HG03280 (cell line): ENCODE data around the gene LURAP1L.

Experiments used
- ATAC-seq: cut with Tn5 transposase; IDR thresholded peaks from one replicate; pipeline ENCODE4 v1.9.1; 2021; ENCODE audit warnings: mild to moderate bottlenecking, moderate library complexity; ENCODE audit not compliant: unreplicated experiment

Gene LURAP1L

DNA sequence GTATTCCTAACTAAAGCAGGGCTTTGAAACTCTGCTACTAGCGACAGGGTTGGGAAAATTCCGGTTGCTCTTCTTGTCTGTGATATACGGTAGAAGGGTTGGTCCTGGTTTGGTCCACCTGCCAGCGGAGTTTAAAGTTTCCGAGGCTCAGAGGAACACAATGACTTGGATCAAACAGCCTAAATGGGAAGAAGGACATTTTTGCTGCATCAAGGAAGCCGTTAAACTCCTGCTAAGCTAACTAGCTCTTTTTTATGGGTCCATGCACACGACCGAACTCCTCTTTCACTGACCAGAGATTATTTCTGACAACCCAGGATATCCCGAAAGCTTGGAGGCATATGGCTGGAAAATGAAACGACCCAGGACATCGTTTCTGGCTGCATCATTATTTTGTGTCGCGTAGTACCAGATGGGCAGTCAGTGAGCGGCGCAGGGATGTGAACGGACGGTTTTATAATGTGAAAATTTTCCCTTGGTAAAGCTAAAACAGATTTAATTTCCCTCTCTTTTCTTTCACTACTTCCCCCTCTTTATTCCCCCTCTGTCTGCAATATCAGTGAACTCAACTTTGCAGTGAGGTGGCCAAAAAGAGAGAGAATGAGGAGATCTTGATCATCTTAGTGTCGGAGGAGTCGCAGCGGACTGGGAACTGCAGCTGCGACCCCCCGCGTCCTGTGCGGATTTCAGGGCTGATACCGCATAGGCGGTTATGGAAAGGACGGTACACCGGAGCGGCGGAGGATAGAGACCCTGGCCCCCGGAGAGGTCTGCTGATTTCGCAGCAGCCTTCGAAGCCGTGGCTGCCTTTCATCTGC is at the start of gene LURAP1L:
TSS of gene LURAP1L (plus strand) at position 160 of the 818 bp plus-strand sequence. CDS start 696 bp downstream, outside the sequence.
- ATAC-seq, result no peak

- ATAC-seq, result no peak
Measured at GRCh38 chr9:12726795-12727194, 48.0 kb upstream of the LURAP1L start.

DNA sequence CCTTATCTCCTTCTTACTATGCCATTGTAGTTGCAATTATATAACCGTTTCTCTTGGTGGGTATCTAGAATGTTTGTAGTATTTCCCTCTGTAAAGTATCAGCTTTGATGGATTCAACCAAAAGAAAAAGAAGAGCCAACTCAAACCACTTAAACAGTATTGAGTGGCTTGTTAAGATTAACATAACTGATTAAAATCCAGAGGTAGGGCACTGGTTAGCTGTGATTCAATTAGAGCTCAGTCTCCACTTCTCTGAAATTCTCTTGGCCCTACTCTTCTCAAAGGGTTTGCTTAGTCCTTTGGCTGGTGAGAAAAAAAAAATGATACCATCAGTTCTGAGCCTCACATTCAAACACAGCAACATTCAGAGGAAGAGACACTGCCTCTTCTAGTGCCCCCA is 44.6 kb upstream of the LURAP1L start:
- ATAC-seq, result no peak

DNA sequence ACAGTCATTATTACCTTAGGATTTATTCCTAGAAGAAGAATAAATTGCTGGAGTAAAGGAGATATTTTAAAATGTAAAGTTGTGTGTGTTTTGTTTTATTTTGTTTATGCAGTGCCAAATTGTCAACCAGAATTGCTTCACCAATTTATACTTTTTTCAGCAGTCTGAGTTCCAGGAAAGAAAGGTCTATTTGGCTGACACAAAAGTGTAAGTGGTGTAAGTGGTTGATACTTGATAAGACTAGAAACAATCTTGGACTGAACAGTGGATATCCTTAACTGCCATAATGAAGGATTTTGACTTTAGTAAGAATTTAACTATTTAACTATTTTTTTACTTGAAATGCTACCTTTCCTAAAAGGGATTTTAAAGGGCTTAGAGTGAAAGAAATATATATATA is 43.9 kb upstream of the LURAP1L start:
- no peak for ATAC-seq

DNA sequence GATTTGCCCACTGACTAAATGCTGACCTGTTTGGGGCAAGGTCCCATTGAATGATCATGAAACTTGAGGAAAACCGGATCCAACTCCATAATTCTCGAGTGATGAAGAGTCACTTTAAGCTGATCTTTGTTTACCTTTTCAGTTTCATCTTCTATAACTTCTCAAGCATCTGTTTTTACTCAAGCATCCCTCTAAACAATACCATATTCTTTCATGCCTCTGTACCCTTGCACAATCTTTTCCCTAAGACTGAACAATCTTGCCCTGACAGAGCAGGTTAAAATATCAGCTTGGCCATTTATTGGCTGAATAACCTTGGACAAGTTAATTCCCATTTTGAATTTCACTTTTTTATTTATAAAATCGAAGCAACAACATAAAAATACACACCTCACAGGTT is 41.8 kb upstream of the LURAP1L start:
- ATAC-seq, result no peak

- peak; percentile 39 for ATAC-seq
Measured at GRCh38 chr9:12735665-12736064, 39.2 kb upstream of the LURAP1L start.

GRCh38 chr9:12737871-12738270 is 36.9 kb upstream of the LURAP1L start:
- no peak for ATAC-seq

DNA sequence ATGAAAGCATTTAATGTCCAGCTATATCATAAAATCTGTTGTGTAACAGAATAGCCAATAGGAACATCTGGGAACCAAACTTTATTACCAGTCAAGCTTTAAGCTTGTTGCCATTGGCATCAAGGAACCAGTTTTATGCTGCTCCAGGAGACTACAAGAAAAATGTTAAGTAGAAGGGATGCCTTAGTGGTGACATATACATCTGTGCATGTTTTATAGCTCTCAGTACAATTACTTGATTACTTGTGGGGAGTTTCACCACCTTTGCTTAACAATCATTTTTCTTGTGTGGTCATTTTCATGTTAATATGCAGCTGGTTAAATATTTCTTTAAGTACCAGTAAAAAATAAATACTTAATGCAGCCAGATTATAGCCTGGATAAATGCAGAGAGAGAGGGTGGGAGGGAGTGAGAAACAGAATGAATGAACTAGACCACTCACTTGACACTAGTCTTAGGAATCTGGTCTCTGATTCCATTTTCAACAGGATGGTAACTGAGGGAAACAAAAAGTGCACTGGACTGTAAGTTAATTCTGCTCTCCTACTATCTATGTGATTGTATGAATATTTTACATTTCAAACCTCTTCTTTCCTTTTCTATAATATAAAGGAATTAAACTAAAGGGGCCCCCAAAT is 35.7 kb upstream of the LURAP1L start:
- no peak for ATAC-seq

GRCh38 chr9:12740845-12741244 is 34.0 kb upstream of the LURAP1L start:
- ATAC-seq, result no peak

DNA sequence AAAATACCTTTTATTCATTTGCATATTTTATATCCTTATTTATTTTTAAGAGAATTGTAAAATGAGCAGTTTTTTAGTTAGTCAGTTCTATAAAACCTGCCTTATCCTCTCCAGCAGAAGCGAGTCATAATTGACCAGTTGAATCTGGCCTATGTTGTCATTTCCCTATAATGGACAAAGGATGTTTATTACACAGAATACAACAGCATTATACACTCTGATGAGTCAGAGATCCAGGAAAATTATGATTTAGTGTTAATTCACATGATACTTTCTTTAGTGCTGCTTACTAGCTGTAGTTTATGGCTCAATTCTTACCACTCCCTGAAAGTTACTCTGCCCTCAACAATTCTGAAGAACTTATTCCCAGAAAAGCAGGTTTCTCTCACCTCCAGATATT is 26.8 kb upstream of the LURAP1L start:
- no peak for ATAC-seq

- no peak for ATAC-seq
Measured at GRCh38 chr9:12748954-12749353, 25.9 kb upstream of the LURAP1L start.

GRCh38 chr9:12753931-12754330 is 20.9 kb upstream of the LURAP1L start:
- no peak for ATAC-seq

DNA sequence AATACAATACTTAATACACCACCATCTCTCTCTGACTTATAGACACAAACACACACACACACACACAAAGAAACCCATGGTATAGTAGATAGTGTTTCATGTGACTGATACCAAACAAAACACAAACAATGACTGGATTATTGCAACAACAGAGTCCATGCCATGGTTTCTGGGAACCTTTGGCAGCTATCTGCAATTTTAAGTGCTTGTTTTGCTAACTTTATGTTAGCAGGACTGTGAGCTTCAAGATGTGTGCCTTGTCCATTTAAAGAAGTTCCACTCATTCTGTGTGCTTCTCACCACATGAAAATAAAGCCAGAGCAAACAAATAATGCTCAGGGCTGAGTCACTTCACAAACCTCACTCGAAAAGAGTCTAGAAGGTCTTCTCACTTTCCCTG is 15.1 kb upstream of the LURAP1L start:
- no peak for ATAC-seq

DNA sequence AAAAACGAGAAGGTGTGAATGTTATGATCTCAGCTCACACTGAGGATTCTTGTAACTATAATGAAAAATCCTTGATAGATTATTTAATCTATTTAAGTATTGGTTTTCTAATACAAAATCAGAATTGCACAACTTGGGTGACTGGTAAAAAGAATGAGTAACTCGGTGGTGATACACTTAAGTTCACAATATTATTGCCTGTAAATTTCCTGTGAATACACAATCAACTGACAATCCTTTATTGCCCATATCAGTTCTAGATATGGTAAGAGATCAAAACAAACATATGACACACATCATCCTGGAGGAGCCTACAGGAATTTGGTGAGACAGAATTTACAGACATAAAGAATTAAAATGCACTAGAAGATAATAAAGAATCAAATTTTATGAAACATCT is 14.1 kb upstream of the LURAP1L start:
- ATAC-seq, result no peak

DNA sequence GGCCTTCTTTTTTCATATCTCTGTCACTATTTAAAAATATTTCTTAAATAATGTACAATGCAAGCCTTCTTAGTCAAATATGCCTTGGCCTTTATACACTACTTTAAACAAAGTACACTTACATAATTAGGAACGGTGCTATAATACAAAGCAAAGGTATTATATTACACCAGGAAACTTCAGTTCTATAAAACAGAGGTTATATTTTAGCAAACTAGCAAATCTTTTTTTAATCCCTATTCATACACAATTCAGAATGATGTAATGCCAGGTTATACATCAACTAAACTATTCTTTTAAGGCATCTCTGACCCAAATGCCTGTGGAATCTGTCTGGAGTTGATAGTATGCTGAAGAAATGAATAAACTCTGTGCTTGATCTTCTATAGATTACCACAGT is 10.7 kb upstream of the LURAP1L start:
- ATAC-seq, result no peak

DNA sequence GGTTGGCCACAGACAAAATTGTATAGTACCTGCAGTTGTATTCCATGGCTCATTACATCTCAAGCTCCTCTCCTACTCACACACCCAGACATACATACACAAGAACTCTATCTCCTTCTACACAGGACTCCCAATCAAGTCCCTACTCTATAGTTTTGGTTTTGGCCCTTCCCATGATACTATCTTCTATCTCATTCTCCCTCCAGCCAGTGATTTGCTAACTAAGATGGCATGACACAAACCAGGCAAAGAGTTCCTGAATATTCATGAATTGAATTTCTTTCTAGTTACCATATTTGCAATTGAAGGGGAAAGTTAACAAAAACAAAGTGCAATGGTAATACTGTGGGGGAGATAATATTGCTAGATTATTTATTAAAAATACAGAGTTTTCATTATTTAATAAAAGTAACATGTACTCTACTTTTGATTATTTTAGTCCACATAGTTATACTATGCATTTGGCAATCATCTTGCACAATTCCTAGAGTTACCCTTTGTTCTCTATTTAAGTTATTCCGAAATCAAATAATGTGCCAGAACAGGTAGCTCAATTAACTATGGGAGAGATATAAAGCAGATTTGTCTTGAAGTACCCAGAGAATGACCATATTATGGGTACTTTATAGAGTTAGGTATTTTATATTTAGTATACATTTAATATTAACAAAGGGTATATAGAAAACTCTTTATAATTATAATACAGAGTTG is 9.6 kb upstream of the LURAP1L start:
- no peak for ATAC-seq

- no peak for ATAC-seq
Measured at GRCh38 chr9:12766357-12766756, 8.5 kb upstream of the LURAP1L start.

DNA sequence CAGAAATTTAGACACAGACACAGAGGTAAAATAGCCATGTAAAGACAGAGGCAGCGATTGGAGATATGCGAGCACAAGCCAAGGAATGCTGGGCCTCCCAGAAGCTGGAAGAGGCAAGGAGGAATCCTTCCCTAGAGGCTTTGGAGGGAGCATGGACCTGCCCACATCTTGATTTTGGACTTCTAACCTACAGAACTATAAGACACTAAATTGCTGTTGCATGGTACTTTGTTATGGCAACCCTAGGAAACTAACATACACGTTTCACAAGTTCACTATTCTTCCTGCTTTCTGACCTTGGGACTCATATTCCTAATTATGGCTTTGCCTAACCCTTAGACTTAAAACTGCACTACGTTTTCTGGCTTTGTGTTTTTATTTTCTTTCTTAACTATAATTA is 4.6 kb upstream of the LURAP1L start:
- ATAC-seq, result no peak

DNA sequence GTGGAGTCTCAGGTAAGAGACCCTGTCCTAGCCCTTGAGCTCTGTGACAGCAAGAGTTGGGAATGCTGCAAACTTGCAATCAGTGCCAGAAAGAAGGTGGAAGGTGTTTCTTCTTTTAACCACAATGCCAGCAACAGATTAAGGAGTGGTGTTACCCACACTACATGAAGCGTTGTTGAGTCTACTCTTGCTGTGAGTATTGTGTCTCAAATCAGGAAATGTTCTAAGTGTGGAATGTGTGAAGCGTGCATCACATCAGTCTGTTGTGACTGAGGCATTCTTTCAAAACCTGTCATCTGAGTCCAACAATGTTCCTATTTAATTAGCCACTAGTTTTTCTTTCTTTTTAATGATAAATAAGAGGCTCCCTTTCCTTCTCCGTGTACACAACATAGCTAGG is 2.9 kb upstream of the LURAP1L start:
- no peak for ATAC-seq

DNA sequence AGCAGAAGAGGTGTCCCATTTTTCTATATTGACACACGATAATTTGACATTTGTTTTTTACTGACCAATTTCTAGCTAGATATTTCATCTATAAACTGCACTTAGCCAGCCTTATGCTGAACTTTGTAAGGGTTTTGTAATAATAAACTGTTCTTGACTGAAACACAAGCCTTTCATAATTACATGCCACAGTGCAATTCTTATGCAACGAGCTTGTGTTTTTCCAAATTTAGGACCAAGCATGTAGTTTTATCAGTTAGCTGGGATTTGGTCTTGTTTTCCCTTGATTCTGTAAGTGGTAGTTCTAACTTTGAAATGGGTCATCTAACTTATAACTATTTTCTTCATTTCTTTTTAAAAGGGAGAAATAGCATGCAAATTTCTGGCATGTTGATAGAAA is 1.3 kb upstream of the LURAP1L start:
- no peak for ATAC-seq

- ATAC-seq, result peak; percentile 88
Measured at GRCh38 chr9:12775679-12776512, 1.1 kb downstream of the LURAP1L start.
